ENCODE measurements around the gene APBB3. TPM values are rescaled to one million over a fixed set of nuclear protein-coding genes. Genes with fewer than 3 reads are reported as not detected.

Gene APBB3
- total RNA-seq, 1 experiment from 2014 or later = 11.4 TPM

- Histone ChIP-seq H3K9me3 (ENCODE audit: low read length) (no peaks in the 10 kb centered on the region), H4K20me1 (ENCODE audit: low read length) (no peaks in the 10 kb centered on the region), H3K36me3 (ENCODE audit: low read depth, low read length) (peaks cover 22% of the 10 kb centered on the region; the same call in 1 of the 2 replicates), H2AFZ (ENCODE audit: low read length) (0 out of 2 replicates have a peak within 1 kb of the TSS, but pooled peaks have one; percentile 7), H3K79me2 (ENCODE audit: low read length) (peaks cover 2% of the 10 kb centered on the region), H3K4me3 (ENCODE audit: low read length) (no peak within 1 kb of the TSS), H3K4me1 (ENCODE audit: insufficient read depth, low read length) (peaks cover 15% of the 10 kb centered on the region), H3K9me2 (replicated peaks; ENCODE audit: low read length) (no peaks in the 10 kb centered on the region), H3K27ac (ENCODE audit: low read length) (peak within 1 kb of the TSS; percentile 15), H3F3A (ENCODE audit: low read length, unreplicated experiment) (no peaks in the 10 kb centered on the region), H3K9ac (ENCODE audit: low read length) (no peak within 1 kb of the TSS), H3K4me2 (ENCODE audit: low read length) (peak within 1 kb of the TSS; percentile 50), H3K27me3 (ENCODE audit: low read length) (no peaks in the 10 kb centered on the region)
- CTCF ChIA-PET = interaction anchor here (0.6 to 1.1 kb wide), 8 partner anchors 15 to 187 kb away, joined by 3 to 9 read pairs (median 4); partner anchors contain the start of genes HARS1, HARS2, IK and NDUFA2
- DNase-seq (peak; percentile 95), ATAC-seq (peak; percentile 92)
- intact Hi-C loops (cut with micrococcal nuclease) = loop anchor here (1.0 to 10.0 kb wide), 3 partner anchors 92 to 167 kb away; partner anchors contain the start of genes TMCO6 and WDR55
- TSS peak; percentile 11 for BruUV-seq (replicated peaks)
- peak; percentile 42 for TF ChIP-seq CTCF (conservative IDR thresholded peaks at IDR 0.05; ENCODE audit: low read depth, low read length)
- no peak for TF ChIP-seq EZH2phosphoT487 (IDR thresholded peaks at IDR 0.05; ENCODE audit: borderline replicate concordance, low read length)
- POLR2A ChIA-PET (ENCODE audit: unreplicated experiment) = interaction anchor here (0.5 to 1.0 kb wide), 5 partner anchors 92 to 1071 kb away, joined by 3 to 5 read pairs (median 4); partner anchors contain the start of genes DIAPH1, IK and NDUFA2
Observed at GRCh38 chr5:140547508-140548299, 16.7 kb downstream of the APBB3 start, which contains the start of gene EIF4EBP3. Gene EIF4EBP3, plus strand, starts transcription at chr5:140547662. Its CDS starts 76 bp downstream, at chr5:140547738.

GRCh38 chr5:140546851-140547507 is 17.4 kb downstream of the APBB3 start:
- Histone ChIP-seq H3K9me3 (ENCODE audit: low read length) (no peaks in the 10 kb centered on the region), H3K36me3 (ENCODE audit: low read depth, low read length) (peaks cover 25% of the 10 kb centered on the region; the same call in 1 of the 2 replicates), H3F3A (ENCODE audit: low read length, unreplicated experiment) (no peaks in the 10 kb centered on the region), H3K4me2 (ENCODE audit: low read length) (peak overlapping the region; percentile 50), H4K20me1 (ENCODE audit: low read length) (no peaks in the 10 kb centered on the region), H3K9ac (ENCODE audit: low read length) (no peak overlapping the region), H3K79me2 (ENCODE audit: low read length) (no peaks in the 10 kb centered on the region), H3K27ac (ENCODE audit: low read length) (peak overlapping the region; percentile 15), H3K27me3 (ENCODE audit: low read length) (no peaks in the 10 kb centered on the region), H3K4me1 (ENCODE audit: insufficient read depth, low read length) (peaks cover 15% of the 10 kb centered on the region), H2AFZ (ENCODE audit: low read length) (0 out of 2 replicates have a peak overlapping the region, but pooled peaks have one; percentile 7), H3K4me3 (ENCODE audit: low read length) (no peak overlapping the region), H3K9me2 (replicated peaks; ENCODE audit: low read length) (no peaks in the 10 kb centered on the region)
- BruUV-seq (replicated peaks) = no TSS peak
- POLR2A ChIA-PET (ENCODE audit: unreplicated experiment) = interaction anchor here (0.5 to 0.6 kb wide), 4 partner anchors 97 to 1072 kb away, joined by 3 to 4 read pairs (median 4); partner anchors contain the start of genes DIAPH1, IK and NDUFA2
- TF ChIP-seq EZH2phosphoT487 (IDR thresholded peaks at IDR 0.05; ENCODE audit: borderline replicate concordance, low read length) (no peak), CTCF (conservative IDR thresholded peaks at IDR 0.05; ENCODE audit: low read depth, low read length) (no peak), EZH2 (IDR thresholded peaks at IDR 0.05; ENCODE audit: low read length, unreplicated experiment) (no peak)
- ATAC-seq (peak; percentile 27), DNase-seq (peak; percentile 12)
- CTCF ChIA-PET = interaction anchor here (0.6 to 1.1 kb wide), 7 partner anchors 14 to 187 kb away, joined by 3 to 9 read pairs (median 4); partner anchors contain the start of genes HARS1, HARS2, IK and NDUFA2
- intact Hi-C loops (cut with micrococcal nuclease) = loop anchor here (1.0 to 10.0 kb wide), 3 partner anchors 92 to 168 kb away; partner anchors contain the start of genes TMCO6 and WDR55
